ENCODE data around the gene BHLHE23. TPM values are rescaled to one million over a fixed set of nuclear protein-coding genes. Genes with fewer than 3 reads are reported as not detected.

The BHLHE23 gene
- total RNA-seq, 1 donor from 2014 or later: not detected

GRCh38 chr20:62972845-62973745 lies 33.7 kb downstream of the BHLHE23 start:
- peaks cover 24% of the 10 kb centered on the region for H3K4me1 Mint-ChIP-seq
- no peaks in the 10 kb centered on the region for H3K36me3 Mint-ChIP-seq (ENCODE audit: low read depth)
- DNase-seq (ENCODE audit: low read depth, low spot score): no peak
- peaks cover 58% of the 10 kb centered on the region for H3K27me3 Mint-ChIP-seq (ENCODE audit: low read depth)
- no peak for TF ChIP-seq CTCF (conservative IDR thresholded peaks at IDR 0.05)
- H3K4me3 Mint-ChIP-seq: no peak overlapping the region
- H3K27ac Mint-ChIP-seq (ENCODE audit: unreplicated experiment): no peak overlapping the region
- no peaks in the 10 kb centered on the region for H3K9me3 Mint-ChIP-seq

- no peak overlapping the region for H3K4me3 Mint-ChIP-seq
- no peaks in the 10 kb centered on the region for H3K9me3 Mint-ChIP-seq
- no peaks in the 10 kb centered on the region for H3K36me3 Mint-ChIP-seq (ENCODE audit: low read depth)
- peaks cover 56% of the 10 kb centered on the region for H3K27me3 Mint-ChIP-seq (ENCODE audit: low read depth)
- H3K27ac Mint-ChIP-seq (ENCODE audit: unreplicated experiment): no peak overlapping the region
- peak; percentile 94 for DNase-seq (ENCODE audit: low read depth, low spot score)
- peaks cover 24% of the 10 kb centered on the region for H3K4me1 Mint-ChIP-seq
- peak; percentile 84 for TF ChIP-seq CTCF (conservative IDR thresholded peaks at IDR 0.05)
These were observed 34.6 kb downstream of the BHLHE23 start for GRCh38 chr20:62971950-62972844.

- Mint-ChIP-seq H3K9me3 (no peaks in the 10 kb centered on the region), H3K36me3 (ENCODE audit: low read depth) (no peaks in the 10 kb centered on the region), H3K4me3 (peak overlapping the region; percentile 4), H3K4me1 (peaks cover 24% of the 10 kb centered on the region), H3K27me3 (ENCODE audit: low read depth) (peaks cover 51% of the 10 kb centered on the region), H3K27ac (ENCODE audit: unreplicated experiment) (no peak overlapping the region)
- DNase-seq (ENCODE audit: low read depth, low spot score): no peak
- no peak for TF ChIP-seq CTCF (conservative IDR thresholded peaks at IDR 0.05)
These were observed 35.4 kb downstream of the BHLHE23 start for GRCh38 chr20:62971211-62971949.

GRCh38 chr20:62970307-62971210 lies 36.2 kb downstream of the BHLHE23 start:
- Mint-ChIP-seq H3K27ac (ENCODE audit: unreplicated experiment) (no peak overlapping the region), H3K27me3 (ENCODE audit: low read depth) (peaks cover 44% of the 10 kb centered on the region), H3K9me3 (no peaks in the 10 kb centered on the region), H3K4me3 (no peak overlapping the region), H3K4me1 (peaks cover 24% of the 10 kb centered on the region), H3K36me3 (ENCODE audit: low read depth) (no peaks in the 10 kb centered on the region)
- TF ChIP-seq CTCF (conservative IDR thresholded peaks at IDR 0.05): no peak
- DNase-seq (ENCODE audit: low read depth, low spot score): no peak

All from neural crest cell (in vitro differentiated cells).